HG02943 (cell line): ENCODE results near the gene MSI2.
"Not testable (repeated sequence)": the region's sequence is repeated elsewhere in the genome, so short reads cannot be mapped to it uniquely, and the experiment has no call there.

ENCODE experiments used
- ATAC-seq: cut with Tn5 transposase; IDR thresholded peaks from one replicate; pipeline ENCODE4 v1.9.1; 2021; ENCODE audit warnings: mild to moderate bottlenecking, low read depth, moderate library complexity; ENCODE audit not compliant: unreplicated experiment

Gene MSI2

GRCh38 chr17:57620576-57620975 lies 364.3 kb downstream of the MSI2 start:
- no peak for ATAC-seq

DNA sequence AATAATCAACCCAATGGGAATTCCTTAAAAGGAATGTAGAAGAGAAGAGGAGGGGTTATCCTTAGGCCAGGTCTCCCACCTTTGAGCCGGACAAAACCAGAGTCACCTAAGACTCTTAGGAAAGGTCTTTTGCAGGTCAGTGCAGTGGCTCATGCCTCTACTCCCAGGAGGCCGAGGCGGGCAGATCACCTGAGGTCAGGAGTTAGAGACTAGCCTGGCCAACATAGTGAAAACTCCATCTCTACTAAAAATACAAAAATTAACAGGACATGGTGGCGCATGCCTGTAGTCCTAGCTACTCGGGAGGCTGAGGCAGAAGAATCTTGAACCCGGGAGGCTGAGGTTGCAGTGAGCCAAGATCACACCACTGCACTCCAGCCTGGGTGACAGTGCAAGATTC lies 365.5 kb downstream of the MSI2 start:
- ATAC-seq = not testable (repeated sequence)

DNA sequence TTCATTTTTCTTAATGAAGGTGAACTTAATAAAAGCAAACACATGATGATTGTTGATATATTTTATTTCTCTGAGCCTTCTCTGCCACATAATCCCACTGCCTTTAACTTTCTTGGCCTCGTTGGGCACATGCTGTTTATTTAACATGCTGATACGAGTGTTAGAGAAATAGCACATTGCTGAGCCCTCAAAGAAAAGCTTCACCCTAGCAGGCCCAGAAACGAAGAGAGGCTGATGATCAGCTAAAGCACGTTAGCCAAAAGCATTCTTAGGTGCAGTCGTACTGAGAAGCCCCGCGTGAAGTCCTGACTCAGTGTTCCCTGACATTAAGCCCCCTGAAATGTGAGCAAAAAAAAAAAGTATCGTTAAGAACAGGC lies 366.0 kb downstream of the MSI2 start:
- ATAC-seq = no peak

DNA sequence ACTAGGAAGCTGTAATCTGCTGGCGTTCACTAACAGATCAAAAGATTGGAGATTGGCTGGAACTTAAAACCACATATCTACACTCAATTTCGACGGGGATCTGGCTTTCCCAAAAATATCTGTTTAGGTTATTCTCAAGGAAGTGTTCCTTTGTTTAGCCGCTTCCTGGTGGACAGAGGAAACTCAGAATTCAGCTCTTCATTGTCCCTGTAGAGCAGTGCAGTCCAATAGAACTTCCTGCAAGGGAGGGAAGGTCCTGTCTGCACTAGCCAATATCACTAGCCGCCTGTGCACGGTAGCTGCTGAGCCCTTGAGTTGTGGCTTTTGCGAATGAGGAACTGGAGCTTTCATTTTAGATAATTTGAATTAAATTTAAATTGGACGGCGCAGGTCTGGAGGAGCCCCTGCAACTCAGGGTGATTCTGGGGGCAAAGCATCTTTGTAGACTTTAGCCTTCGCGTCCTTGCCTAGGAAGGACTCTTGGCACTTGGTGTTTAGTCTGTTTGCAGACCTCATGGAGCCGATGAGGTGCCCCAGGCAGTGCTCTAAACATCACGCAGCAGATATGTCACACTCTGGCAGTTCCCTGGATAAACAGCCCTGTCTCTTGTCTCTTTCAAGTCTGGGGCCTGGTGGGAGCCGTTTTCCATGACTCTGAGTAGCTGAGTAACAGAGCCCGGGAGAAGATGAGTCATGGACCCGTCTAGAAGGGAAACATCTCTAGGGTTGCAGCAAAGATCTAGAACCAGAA lies 366.5 kb downstream of the MSI2 start:
- ATAC-seq = peak; percentile 54

- ATAC-seq = no peak
Measured at GRCh38 chr17:57623620-57624019, 367.3 kb downstream of the MSI2 start.

- peak; percentile 42 for ATAC-seq
Measured at GRCh38 chr17:57624386-57624785, 368.1 kb downstream of the MSI2 start.

DNA sequence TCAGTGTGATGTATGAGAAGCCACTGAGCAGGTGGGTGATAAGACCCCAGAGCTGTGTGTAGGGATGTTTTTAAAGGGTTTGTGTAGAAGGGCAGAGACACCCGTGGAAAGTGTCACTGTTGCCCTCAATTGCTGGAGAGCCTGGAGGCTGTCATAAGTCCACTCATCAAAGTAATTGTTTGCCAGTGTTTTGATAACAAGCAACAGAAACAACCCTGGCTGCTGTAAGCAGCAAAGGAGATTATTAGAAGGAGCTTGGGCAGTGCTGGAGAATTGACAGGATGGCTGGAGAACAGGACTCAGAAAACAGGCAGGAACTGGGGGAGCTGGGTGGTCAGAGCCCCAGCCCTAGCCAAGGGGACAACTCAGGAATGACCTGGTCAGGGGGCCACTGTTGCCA lies 369.2 kb downstream of the MSI2 start:
- ATAC-seq = no peak

DNA sequence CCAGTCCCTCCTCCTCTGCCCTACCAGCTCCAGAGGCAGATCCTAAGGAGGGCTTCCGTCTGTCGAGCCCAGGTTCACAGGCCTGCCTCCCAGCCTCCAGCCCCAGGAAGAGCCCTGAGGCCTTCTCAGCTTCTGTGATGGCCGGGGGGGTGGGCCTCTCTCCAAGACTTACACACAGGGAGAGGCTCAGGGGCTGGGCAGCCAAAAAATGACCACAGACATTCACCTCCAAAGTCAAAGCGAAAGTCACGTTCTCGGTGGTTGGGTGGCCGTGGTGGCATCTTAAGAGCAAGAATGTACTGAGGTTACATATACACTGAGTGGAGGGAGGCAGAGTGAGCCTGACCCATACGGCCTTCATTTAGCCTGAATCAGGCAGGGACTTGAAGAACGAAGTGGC lies 369.6 kb downstream of the MSI2 start:
- no peak for ATAC-seq

GRCh38 chr17:57626520-57627210 lies 370.3 kb downstream of the MSI2 start:
- ATAC-seq = no peak

- ATAC-seq = no peak
Measured at GRCh38 chr17:57627591-57627990, 371.3 kb downstream of the MSI2 start.

- no peak for ATAC-seq
Measured at GRCh38 chr17:57628421-57628820, 372.1 kb downstream of the MSI2 start.

DNA sequence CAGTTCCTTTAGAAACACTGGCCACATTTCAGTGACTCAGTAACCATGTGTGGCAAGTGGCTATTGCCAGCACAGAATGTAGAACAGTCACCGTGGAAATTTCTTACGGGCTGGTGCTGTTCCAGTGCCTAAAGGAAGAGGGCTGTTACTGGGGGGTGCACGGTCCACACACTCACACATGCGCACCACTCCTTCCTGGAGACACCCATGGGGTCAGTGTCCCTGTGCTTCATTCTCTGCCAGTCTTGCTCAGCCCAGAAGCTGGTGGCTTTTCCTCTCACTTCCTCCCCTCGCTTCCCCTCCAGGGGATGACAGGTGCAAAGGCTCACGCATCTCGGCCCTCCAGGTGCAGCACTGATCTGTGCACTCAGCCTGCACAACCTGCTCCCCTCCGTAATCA lies 373.1 kb downstream of the MSI2 start:
- ATAC-seq = no peak

DNA sequence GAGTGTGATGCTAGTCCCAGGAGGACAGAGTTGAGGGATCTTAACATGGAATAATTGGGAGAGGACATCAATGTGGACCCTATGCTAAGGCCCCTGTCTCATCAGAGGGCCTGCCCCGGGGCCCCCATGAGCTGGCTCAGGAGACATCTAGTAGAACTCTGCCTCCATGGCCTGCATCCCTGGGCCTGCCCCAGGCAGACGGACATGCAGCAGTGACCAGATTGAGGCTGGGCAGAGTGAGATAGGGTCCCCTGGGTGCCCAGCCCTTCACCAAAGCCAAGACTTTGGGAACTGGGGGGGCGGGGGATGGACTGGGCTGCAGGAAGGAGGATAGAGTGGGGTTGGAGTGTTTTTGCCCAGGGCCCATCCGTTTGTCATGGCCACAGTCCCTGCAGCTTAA lies 373.6 kb downstream of the MSI2 start:
- ATAC-seq = no peak

DNA sequence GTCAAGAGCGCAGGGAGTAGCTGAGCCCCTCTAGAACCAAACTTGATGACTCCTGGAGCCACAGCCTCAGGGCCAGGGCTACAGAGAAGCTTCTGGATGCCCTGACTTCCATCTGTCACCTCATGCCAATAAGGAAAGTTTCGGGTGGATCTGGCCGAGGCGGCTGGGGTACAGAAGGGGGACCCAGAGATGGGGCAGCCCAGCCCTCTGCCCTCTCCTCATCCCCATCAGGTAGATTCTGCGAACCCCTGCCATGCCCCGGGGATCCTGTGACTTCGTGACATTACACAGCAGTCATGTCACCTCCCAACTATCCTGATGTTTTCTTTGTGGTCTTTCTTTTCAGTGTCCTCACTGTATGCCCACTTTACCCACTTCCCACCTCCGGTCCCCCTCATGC lies 374.4 kb downstream of the MSI2 start:
- ATAC-seq = no peak

DNA sequence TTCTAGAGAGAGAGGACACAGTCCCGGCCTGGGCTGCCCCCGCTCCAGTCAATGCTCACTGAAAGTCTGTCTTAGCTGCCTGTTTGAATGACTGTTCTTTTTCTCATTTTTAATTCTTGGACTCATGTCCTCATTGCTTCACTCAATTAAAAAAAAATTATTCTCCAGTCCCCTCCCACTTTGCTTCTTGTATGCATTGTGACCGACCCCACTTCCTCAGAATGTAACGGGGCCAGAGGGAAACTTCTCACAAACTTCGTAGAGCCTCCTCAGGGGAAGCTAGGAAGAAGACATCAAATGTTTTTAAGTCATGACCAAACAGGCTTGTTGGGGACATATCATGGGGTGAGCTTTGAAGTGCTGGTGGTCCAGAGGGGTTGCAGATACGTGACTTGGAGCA lies 375.5 kb downstream of the MSI2 start:
- ATAC-seq = no peak

DNA sequence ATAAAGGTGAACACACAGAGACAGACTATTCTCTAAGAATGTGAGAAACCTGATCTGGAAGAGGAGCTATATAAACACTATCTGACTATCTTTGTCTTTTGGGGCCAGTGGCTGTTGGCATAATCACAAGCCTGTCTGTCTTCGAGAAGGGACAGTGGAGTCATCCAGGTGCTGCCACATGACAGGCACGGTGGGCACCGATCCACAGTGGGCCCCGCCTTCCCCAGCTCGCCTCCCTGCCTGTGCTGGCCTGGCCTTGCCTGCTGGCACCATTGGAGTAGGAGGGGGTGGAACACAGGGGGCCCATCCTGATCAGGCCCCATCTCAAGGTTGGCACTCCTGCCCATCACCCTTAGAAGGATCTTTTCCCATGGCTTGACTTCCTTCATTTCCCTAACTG lies 376.0 kb downstream of the MSI2 start:
- no peak for ATAC-seq

GRCh38 chr17:57633236-57633635 lies 376.9 kb downstream of the MSI2 start:
- no peak for ATAC-seq

DNA sequence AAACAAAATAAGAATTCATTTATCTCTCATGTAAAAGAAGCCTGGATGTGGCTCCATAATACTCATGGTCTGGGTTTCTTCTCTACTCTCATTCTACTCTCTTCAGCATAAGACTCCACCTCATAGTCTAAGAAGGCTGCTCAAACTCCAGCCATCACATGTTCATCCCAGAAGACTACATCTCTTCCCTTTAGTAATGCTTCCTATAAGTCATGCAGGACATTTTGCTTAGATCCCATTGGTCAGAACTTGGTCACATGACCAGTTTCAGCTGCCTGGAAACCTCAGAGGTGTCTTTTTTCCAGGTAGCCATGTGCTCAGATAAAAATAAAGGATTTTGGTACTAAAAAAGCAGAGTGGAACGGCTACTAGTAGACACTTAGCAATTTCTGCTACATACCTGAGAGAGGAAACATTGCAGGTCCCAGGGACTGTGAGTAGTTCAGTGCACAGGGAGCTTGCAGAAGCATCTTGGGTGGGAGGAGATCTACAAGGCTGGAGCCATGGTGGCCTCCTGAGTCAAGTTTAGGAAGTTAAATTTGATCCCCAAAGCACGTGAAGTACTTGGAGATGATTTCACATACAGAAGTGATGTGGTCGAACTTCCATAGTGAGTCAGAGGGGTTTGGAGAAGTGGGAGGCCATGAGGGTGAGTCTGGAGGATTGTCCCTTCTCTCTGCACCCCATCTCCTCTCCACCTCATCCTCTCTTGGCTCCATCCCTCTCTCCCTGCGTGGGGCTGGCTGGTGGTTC lies 378.6 kb downstream of the MSI2 start:
- ATAC-seq = no peak

- no peak for ATAC-seq
Measured at GRCh38 chr17:57636274-57636673, 380.0 kb downstream of the MSI2 start.

DNA sequence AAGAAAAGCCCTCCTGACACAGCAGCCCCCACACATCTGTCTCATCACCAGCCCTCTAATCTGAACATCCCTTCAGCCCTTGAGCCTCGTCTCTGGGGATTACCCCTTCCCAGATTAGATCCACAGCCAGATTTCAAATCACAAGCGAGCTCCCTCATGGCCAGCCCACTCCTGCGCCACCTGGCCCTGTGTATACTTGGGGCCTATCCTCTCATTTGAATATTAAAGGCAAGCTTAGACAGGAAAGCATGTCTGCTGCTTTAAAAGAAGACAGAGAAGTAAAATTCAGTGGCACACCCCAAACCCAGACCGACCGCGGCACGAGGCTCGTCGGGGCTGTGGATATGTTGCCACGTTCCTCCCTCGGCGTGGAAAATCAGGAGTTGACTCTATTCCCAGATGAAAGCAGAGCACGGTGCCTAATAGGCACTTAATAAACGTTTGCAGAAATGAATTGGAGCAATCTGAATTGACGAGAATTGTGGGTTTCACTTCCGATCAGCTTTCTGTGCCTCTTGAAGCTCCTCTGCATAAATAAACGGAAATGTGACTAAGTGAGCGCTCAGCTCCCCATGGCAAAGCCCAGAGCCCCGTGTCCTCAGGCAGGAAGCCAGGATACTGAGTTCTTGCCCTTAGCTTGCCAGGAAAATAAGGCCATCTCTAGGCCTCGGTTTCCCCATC lies 380.8 kb downstream of the MSI2 start:
- no peak for ATAC-seq

- ATAC-seq = no peak
Measured at GRCh38 chr17:57637666-57638010, 381.3 kb downstream of the MSI2 start.
